Gastrocnemius medialis (tissue), 4 donors: ENCODE data around the gene LATS2. TPM values are rescaled to one million over a fixed set of nuclear protein-coding genes. Genes with fewer than 3 reads are reported as not detected.

Source experiments
- ATAC-seq, 2 donors: fragments of 150-250 bp; one replicate each; pipeline ENCODE4 v1.9.1; 2016
- DNase-seq, 2 donors: peaks; one replicate each; pipeline ENCODE4 v3.0.0-alpha.2; 2019
- H3K27ac ChIP-seq, 4 donors: fragments of 200-600 bp; sonication (generic); 1 replicate in 1 of 4; 2 replicates in 3 of 4; pipeline ENCODE4 v1.5.1; 2016 to 2018; ENCODE audit warnings: mild to moderate bottlenecking in 2 of 4, moderate library complexity in 1 of 4
- H3K27me3 ChIP-seq, 3 donors: fragments of 200-600 bp; sonication (generic) in 2 of 3; 1 replicate in 1 of 3; 2 replicates in 2 of 3; pipeline versions ENCODE4 v1.5.1 to v1.6.0; 2016 to 2019; ENCODE audit warnings: mild to moderate bottlenecking in 1 of 3, moderate library complexity in 1 of 3
- H3K36me3 ChIP-seq, 2 donors: fragments of 200-600 bp; sonication (generic) in 1 of 2; one replicate each; pipeline ENCODE4 v1.5.1; 2017 to 2018
- H3K4me1 ChIP-seq, 2 donors: fragments of 200-600 bp; sonication (generic) in 1 of 2; one replicate each; pipeline ENCODE4 v1.5.1; 2016 to 2017; ENCODE audit warnings: mild to moderate bottlenecking in 2 of 2
- H3K4me3 ChIP-seq, 4 donors: fragments of 200-600 bp; sonication (generic) in 3 of 4; 1 replicate in 1 of 4; 2 replicates in 3 of 4; pipeline ENCODE4 v1.5.1; 2016 to 2019; ENCODE audit warnings: mild to moderate bottlenecking in 2 of 4
- H3K9me3 ChIP-seq, 3 donors: fragments of 200-600 bp; sonication (generic) in 2 of 3; 1 replicate in 1 of 3; 2 replicates in 2 of 3; pipeline ENCODE4 v1.5.1; 2016 to 2019
- POLR2A ChIP-seq, 2 donors: fragments of 450-650 bp; IDR thresholded peaks; one replicate each; pipeline ENCODE4 v1.6.1; 2017; ENCODE audit warnings: antibody characterized with exemption in 2 of 2, mild to moderate bottlenecking in 2 of 2, moderate library complexity in 2 of 2
- in situ Hi-C, 4 donors: fragments of 200-750 bp; cut with MboI; loops; one replicate each; pipeline versions ENCODE4 v1.15.0 to v1.8.0; 2017; ENCODE audit warnings: low sequenced_read_pairs in 4 of 4
- intact Hi-C: fragments of 100-400 bp; cut with DNase I; formaldehyde crosslinking; loops from one replicate; pipeline ENCODE4 v1.15.1; 2023; ENCODE audit warnings: low total_unique reads
- total RNA-seq, 4 donors: library from RNA; depleted of rRNA; stranded (reverse); fragments of >200 nt; gene quantifications; one replicate each; pipeline versions ENCODE4 v1.1.0 to v1.2.3, GENCODE V29; 2016
- TF ChIP-seq, protein P1 (sequence below), 5 experiments: fragments of 450-650 bp in 3 of 5; fragments of 200-600 bp in 2 of 5; sonication (generic) in 2 of 5; IDR thresholded peaks in 4 of 5; conservative IDR thresholded peaks in 1 of 5; 1 replicate in 4 of 5; 2 replicates in 1 of 5; pipeline ENCODE4 v1.5.1; 2016 to 2019; ENCODE audit warnings: antibody characterized with exemption in 5 of 5, mild to moderate bottlenecking in 3 of 5, moderate library complexity in 3 of 5

The LATS2 gene
- total RNA-seq, 4 donors from 2014 or later, result 11.5 to 34.1 (median 18.8) TPM

DNA sequence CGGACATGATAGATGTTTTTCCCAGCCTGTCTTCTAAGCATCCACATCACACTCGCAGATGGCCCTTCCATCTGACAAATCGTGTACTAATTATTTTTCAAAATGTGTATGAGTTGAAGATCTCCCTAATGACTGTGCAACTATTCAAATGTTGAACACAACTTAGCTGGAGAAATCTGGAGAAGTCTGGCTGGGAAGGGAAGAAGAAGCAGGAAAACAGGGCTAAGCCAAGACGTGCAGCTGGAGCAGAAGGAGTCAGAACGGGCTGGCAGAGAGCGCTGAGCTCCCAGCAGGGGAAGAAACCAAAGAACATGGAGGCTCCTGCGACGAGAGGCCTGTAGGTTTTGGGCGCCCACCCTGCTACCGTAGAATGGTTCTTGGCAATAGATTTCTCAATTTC lies 13.2 kb upstream of the LATS2 start:
- H3K27me3 ChIP-seq, result no peaks in the 10 kb centered on the region
- H3K9me3 ChIP-seq, result no peaks in the 10 kb centered on the region
- peaks cover 5 to 17% of the 10 kb centered on the region in 2 donors for H3K4me1 ChIP-seq
- peak overlapping the region; percentile 57 to 64 (median 62) for H3K27ac ChIP-seq
- intact Hi-C loops, result no loop called here
- H3K36me3 ChIP-seq, result no peaks in the 10 kb centered on the region
- ATAC-seq (peak; percentile 24 to 55), DNase-seq (peak in 1 of 2 donors; percentile 30)
- H3K4me3 ChIP-seq, result peak overlapping the region in 2 of 4 donors; percentile 63 to 83
- in situ Hi-C loops, result loop anchor here in 1 of 4 donors (5.0 kb wide), 1 partner anchor 132 kb away; no protein-coding TSS in a partner anchor
- no peak for TF ChIP-seq POLR2A (IDR thresholded peaks at IDR 0.05)
- TF ChIP-seq, protein P1, sequence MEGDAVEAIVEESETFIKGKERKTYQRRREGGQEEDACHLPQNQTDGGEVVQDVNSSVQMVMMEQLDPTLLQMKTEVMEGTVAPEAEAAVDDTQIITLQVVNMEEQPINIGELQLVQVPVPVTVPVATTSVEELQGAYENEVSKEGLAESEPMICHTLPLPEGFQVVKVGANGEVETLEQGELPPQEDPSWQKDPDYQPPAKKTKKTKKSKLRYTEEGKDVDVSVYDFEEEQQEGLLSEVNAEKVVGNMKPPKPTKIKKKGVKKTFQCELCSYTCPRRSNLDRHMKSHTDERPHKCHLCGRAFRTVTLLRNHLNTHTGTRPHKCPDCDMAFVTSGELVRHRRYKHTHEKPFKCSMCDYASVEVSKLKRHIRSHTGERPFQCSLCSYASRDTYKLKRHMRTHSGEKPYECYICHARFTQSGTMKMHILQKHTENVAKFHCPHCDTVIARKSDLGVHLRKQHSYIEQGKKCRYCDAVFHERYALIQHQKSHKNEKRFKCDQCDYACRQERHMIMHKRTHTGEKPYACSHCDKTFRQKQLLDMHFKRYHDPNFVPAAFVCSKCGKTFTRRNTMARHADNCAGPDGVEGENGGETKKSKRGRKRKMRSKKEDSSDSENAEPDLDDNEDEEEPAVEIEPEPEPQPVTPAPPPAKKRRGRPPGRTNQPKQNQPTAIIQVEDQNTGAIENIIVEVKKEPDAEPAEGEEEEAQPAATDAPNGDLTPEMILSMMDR (IDR thresholded peaks at IDR 0.05 in 4 of 5, conservative IDR thresholded peaks at IDR 0.05 in 1 of 5), result no peak

DNA sequence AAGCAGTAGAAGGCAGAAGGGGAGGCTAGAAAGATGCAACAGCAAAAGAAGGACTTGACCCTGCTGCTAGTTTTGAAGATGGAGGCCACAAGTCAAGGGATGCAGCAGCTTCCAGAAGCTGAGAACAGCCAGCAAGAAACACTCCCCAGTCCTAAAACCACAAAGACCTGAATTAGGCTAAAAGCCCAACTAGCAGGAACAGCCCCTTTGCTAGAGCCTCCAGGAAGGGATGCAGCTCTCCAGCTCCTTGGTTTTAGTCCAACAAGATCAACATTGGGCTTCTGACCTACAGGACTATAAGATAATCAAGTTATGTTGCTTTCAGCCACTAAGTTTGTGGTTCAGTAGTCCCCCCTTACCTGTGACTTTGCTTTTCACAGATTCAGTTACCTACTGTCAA lies 10.5 kb upstream of the LATS2 start:
- H3K27ac ChIP-seq, result no peak overlapping the region
- no peak for DNase-seq
- ATAC-seq, result no peak
- intact Hi-C loops, result no loop called here
- in situ Hi-C loops, result loop anchor here in 1 of 4 donors (5.0 kb wide), 1 partner anchor 130 kb away; no protein-coding TSS in a partner anchor
- no peak overlapping the region for H3K4me3 ChIP-seq
- H3K9me3 ChIP-seq, result no peaks in the 10 kb centered on the region
- no peaks in the 10 kb centered on the region for H3K36me3 ChIP-seq
- H3K4me1 ChIP-seq, result peaks cover 12 to 22% of the 10 kb centered on the region in 2 donors
- no peaks in the 10 kb centered on the region for H3K27me3 ChIP-seq
- TF ChIP-seq POLR2A (IDR thresholded peaks at IDR 0.05), result no peak
- TF ChIP-seq, protein P1 (IDR thresholded peaks at IDR 0.05 in 4 of 5, conservative IDR thresholded peaks at IDR 0.05 in 1 of 5), result no peak

DNA sequence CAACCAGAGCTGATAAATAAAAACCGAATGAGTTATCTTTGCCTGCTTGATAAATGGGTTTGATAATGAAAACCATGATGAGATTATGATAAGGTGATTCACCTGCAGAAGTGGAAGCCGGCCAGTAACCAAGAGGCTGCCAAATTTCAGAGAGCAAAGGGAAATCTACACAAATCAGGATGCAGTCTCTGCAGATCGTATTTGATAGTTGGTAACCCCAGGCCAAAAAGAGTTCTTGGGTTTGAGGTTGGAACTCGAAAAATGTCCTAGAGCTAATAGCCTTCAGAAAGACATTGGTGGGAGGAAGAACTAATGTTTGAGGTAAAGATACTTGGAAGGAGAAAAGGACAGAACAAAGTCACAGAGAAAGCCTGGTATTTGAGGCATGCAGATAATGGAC lies 9.6 kb upstream of the LATS2 start:
- Histone ChIP-seq H3K9me3 (no peaks in the 10 kb centered on the region), H3K4me1 (peaks cover 12 to 22% of the 10 kb centered on the region in 2 donors), H3K27ac (no peak overlapping the region), H3K27me3 (no peaks in the 10 kb centered on the region), H3K4me3 (no peak overlapping the region), H3K36me3 (no peaks in the 10 kb centered on the region)
- intact Hi-C loops, result no loop called here
- no peak for TF ChIP-seq POLR2A (IDR thresholded peaks at IDR 0.05)
- TF ChIP-seq, protein P1 (IDR thresholded peaks at IDR 0.05 in 4 of 5, conservative IDR thresholded peaks at IDR 0.05 in 1 of 5), result no peak
- DNase-seq (no peak), ATAC-seq (no peak)
- in situ Hi-C loops, result loop anchor here in 1 of 4 donors (5.0 kb wide), 1 partner anchor 129 kb away; no protein-coding TSS in a partner anchor

DNA sequence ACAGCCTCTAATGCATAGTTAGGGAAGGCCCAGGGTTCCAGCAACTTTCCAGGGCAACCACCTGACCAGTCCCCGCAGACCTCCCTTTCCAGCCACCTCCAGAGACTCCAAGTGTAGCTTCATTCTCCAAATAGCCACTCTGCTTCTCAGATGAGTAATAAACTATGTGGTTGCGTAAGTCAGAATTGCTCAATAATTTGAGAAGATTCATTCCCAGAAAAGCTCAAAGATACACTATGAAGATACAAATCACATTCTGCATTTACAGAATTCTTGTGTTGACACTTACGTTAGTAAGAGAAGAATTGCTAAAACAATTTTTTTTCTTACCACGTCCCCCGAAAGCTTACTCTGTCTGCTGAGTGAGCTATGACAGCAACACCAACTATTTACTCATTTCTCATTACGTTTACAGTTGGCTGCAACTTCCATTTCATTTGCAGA lies 8.2 kb upstream of the LATS2 start:
- Histone ChIP-seq H3K36me3 (no peaks in the 10 kb centered on the region), H3K9me3 (no peaks in the 10 kb centered on the region), H3K4me3 (peak overlapping the region in 1 of 4 donors; percentile 21), H3K27me3 (no peaks in the 10 kb centered on the region), H3K27ac (peak overlapping the region; percentile 43 to 68 (median 52)), H3K4me1 (peaks cover 12 to 16% of the 10 kb centered on the region in 2 donors)
- intact Hi-C loops, result loop anchor here (1.0 to 10.0 kb wide), 2 partner anchors 8 to 245 kb away; partner anchors contain the start of gene LATS2
- ATAC-seq (peak; percentile 91 to 99), DNase-seq (peak; percentile 38 to 57)
- no peak for TF ChIP-seq POLR2A (IDR thresholded peaks at IDR 0.05)
- TF ChIP-seq, protein P1 (IDR thresholded peaks at IDR 0.05 in 4 of 5, conservative IDR thresholded peaks at IDR 0.05 in 1 of 5), result no peak
- in situ Hi-C loops, result loop anchor here in 3 of 4 donors (5.0 to 10.0 kb wide), 2 partner anchors 125 to 127 kb away; no protein-coding TSS in a partner anchor
